AG10803 (cell line): ENCODE data around the gene BPGM.

ENCODE experiments used
- DNase-seq: peaks from one replicate; pipeline ENCODE4 v3.0.0; 2010; ENCODE audit warnings: low read depth
- H3K4me3 ChIP-seq: 2 replicates; pipeline ENCODE4 v1.5.1; 2011; ENCODE audit warnings: mild to moderate bottlenecking, low read length, control low read depth
- TF ChIP-seq, protein P1 (sequence below): conservative IDR thresholded peaks from 2 replicates; pipeline ENCODE4 v1.5.1; 2011; ENCODE audit warnings: mild to moderate bottlenecking, low read length, control low read depth, inconsistent platforms

Gene BPGM

DNA sequence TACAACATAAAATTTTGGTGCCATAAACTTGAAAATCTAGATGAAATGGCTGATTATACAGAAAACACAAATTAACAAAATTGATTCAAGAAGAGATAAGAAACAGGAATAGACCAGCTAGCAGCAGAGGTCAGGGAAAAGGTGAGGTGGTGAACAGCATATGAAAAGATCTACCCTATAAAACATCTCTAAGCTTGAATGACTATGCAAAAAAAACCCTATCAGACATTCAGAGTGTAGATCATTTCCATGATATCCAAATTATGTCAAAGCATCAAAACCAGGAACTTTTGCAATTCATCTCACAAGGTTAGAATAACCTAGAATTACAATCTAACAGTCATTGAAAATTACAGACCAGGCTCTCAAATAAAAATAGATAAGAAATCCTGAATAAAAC, 14.6 kb upstream of the BPGM start:
- TF ChIP-seq, protein P1, sequence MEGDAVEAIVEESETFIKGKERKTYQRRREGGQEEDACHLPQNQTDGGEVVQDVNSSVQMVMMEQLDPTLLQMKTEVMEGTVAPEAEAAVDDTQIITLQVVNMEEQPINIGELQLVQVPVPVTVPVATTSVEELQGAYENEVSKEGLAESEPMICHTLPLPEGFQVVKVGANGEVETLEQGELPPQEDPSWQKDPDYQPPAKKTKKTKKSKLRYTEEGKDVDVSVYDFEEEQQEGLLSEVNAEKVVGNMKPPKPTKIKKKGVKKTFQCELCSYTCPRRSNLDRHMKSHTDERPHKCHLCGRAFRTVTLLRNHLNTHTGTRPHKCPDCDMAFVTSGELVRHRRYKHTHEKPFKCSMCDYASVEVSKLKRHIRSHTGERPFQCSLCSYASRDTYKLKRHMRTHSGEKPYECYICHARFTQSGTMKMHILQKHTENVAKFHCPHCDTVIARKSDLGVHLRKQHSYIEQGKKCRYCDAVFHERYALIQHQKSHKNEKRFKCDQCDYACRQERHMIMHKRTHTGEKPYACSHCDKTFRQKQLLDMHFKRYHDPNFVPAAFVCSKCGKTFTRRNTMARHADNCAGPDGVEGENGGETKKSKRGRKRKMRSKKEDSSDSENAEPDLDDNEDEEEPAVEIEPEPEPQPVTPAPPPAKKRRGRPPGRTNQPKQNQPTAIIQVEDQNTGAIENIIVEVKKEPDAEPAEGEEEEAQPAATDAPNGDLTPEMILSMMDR = no peak
- no peak for DNase-seq
- H3K4me3 ChIP-seq = no peak overlapping the region

DNA sequence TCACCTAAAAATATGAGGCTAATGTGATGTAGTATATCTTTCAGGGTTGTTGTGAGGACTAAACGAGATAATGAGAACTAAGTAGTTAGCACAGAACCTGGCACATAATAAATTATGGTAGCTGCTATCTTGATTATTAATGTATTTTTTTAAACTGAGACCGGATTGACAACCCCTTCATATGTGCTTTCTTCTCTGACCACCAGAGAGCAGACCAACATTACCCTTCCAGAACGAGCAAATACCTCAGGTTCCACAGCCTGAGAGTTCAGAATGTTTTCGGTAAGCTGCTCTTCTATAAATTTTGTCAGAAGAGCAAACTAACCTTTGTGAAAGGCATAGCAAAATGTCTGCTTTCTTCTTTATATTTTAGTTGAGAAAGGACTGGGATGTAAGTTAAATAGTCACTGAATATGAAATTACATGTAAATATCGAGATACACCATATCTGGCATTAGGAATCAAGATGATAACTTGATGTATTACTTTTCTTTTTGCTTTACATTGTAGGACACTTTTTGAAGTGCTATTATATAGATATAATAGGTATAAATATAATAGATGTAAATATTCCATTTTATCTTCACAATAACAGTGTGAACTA, 13.6 kb upstream of the BPGM start:
- TF ChIP-seq, protein P1 = peak; percentile 76
- peak; percentile 56 for DNase-seq
- no peak overlapping the region for H3K4me3 ChIP-seq

DNA sequence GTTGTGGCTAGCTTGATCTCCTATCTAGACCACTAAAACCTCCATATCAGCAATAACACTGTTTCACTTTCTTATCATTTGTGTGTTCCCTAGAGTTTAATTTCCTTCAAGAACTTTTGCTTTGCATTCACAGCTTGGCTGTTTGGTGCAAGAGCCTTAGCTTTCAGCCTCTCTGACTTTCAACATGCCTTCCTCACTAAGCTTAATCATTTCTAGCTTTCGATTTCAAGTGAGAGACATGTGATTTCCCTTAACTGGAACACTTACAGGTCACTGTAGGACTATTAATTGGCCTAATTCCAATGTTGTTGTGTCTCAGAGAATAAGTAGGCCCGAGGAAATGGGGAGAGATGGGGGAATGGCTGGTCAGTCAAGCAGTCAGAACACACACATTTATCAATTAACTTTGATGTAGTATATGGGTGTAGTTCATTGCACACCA, 10.6 kb upstream of the BPGM start:
- no peak overlapping the region for H3K4me3 ChIP-seq
- TF ChIP-seq, protein P1 = no peak
- no peak for DNase-seq

DNA sequence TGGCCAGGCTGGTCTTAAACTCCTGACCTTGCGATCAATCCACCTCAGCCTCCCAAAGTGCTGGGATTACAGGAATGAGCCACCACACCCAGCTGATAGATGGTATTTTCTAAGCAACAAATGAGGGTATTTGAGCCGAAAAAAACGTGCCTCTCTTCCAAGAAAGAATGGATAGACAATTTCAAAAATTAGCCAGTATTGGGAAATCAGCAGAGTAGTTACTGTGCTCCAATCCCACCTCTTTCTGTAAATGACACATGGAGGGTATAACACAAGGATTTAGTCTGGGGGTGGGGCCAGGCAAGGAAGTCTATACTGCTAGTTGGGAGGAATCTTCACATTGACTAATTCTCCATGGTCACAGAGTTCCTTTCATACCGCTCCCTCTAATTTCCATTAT, 9.2 kb upstream of the BPGM start:
- H3K4me3 ChIP-seq = no peak overlapping the region
- TF ChIP-seq, protein P1 = no peak

DNA sequence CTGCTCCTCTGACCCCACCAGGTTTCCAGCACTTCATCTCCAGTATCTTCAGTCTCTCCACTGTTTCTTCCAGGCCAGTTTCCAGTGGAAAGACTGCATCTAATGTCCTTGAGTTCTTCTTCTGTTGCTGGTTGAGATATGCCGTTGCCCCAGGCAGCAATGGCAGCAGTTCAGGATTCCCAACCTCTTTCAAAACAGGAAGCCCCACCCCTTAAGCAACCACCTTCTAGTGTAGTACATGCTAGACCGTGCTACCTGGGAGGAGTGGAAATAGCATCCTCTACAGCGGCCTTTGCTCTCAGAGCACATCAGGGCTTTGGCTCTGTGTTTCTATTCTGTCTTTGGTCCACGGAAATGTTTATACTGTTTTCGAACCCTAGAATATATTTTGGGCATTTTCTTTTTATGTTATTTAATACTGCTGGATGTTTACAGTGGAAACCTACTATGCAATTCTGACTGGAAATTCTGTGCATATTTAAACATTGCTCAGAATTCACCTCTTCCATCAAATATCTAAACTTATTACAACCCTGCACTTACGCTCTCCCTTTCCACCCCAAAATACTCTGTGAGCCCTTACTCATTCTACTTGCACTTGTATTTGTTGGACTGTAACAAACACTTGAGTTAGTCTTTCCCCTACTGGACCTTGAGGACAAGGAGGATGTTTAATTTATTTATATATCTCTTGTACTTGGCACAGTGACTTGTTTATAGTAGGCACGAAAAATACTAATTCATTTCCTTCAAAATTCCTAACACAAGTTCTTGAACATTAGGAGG, 8.5 kb upstream of the BPGM start:
- DNase-seq = no peak
- TF ChIP-seq, protein P1 = no peak
- H3K4me3 ChIP-seq = no peak overlapping the region

More for the DNA sequence above, 9.2 kb upstream of the BPGM start:
- no peak for DNase-seq

DNA sequence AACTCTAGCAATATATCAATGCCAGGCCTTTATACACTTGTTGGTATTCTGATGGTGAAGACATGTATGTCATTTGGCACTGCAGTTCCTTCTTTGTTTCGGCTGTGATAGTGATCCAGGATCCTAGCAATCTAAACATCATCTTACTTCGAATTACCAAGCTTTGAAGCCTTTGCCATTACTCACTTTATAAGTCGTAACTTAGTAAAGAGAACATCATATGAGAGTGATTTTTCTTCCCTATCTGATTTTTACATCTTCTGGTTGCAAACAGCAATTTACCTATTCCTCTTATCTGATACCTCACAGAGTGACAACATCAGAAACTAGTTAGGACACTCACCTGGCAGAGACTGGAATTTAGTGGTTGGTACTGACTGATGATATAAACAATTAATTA, 7.6 kb upstream of the BPGM start:
- TF ChIP-seq, protein P1 = no peak
- DNase-seq = no peak
- H3K4me3 ChIP-seq = no peak overlapping the region
